ENCODE data around the gene MOGAT3.

MOGAT3 gene

DNA sequence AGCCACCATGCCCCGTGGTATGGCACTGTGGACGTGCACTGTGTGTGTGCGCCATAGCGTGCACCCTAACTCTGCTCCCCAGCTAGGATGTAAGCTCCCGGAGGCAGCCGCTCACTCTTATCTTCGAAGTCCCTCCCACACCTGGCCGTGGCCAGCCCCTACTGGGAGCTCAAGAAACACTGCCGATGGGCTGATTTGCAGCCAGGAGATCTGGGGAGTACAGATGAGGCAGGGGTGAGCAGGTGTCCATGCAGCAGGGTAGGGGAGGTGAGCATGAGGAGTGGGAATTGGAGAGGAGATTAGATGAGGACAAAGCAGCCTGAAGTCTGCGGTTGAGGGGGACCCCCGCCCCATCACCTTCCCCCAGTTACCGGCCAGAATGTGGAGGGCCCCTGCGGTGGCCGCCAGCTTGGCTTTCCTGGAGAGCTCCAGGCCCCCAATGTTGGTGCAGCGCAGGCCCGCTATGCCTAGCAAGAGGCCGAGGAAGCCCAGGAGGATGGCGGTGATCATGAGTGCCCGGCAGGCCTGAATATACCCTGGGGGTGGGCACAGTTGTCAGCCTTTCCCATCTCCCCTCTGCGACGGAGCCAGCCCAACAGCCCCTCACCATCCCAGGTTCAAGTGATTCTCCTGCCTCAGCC, 33.2 kb upstream of the MOGAT3 start:
- no peak for DNase-seq

DNA sequence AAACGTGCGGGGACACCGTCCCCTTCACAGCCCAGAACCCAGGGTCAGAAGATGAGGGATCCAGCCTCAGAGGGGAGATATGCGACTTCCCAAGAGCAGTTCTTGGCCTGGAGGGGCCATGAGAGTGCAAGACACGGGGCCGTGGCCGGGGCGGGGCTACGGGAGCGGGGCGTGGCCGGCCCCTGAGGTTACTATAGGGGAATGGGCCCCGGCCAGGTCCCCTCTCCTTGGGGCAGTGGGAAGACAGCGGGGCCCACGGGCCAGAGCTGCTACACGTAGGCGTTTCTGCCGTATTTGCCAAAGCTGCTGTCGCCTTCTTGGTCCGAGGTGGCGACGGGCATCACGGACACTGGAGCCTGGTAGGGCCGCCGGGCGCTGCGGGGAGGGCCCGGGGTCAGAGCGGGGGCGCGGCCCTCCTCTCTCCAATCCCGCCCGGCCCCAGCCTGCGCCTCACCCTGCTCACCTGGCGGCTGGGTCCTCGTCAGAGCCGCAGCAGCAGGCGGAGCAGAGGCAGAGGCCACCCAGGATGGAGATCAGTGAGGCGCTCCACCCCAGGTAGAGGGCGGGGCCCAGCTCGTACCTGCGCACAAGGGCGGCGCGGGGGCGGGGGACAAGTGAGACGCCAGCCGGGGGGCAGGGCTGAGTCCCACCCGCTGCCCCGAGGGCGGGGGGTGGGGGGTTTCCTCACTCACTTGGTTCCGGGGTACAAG, 31.5 kb upstream of the MOGAT3 start:
- no peak for DNase-seq

- no peak for DNase-seq
Observed at GRCh38 chr7:101231644-101232043, 30.8 kb upstream of the MOGAT3 start.

DNA sequence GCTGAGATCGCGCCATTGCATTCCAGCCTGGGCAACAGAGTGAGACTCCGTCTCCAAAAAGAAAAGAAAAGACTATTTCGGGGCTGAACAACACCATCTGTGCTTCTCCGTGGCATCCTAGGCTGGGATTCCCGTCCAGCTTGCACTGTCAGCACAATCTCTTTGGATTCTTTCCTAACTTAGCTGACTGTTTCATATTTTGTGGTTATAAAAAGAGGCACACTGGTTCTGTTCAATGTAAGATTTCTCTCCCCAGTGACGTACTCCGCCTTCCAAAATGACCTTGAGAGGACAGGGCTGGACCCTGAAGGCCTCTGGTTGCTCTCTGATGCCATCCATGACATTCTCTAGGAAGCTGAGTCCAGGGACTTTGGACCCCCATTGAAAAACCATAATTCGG, 25.9 kb upstream of the MOGAT3 start:
- no peak for DNase-seq

- DNase-seq, result no peak
Observed at GRCh38 chr7:101225650-101226049, 24.8 kb upstream of the MOGAT3 start.

DNA sequence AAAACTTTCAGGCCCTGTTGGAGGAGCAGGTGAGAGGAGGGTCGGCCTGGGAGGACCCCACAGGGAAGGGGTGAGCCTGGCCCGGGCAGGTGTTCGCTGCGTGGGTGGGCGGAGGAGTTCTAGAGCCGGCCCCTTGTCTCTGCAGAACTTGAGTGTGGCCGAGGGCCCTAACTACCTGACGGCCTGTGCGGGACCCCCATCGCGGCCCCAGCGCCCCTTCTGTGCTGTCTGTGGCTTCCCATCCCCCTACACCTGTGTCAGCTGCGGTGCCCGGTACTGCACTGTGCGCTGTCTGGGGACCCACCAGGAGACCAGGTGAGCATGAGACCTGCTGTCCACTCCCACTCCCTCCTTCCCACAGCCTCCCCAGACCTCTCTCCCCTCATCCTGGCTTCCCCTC, 22.7 kb upstream of the MOGAT3 start:
- no peak for DNase-seq

DNA sequence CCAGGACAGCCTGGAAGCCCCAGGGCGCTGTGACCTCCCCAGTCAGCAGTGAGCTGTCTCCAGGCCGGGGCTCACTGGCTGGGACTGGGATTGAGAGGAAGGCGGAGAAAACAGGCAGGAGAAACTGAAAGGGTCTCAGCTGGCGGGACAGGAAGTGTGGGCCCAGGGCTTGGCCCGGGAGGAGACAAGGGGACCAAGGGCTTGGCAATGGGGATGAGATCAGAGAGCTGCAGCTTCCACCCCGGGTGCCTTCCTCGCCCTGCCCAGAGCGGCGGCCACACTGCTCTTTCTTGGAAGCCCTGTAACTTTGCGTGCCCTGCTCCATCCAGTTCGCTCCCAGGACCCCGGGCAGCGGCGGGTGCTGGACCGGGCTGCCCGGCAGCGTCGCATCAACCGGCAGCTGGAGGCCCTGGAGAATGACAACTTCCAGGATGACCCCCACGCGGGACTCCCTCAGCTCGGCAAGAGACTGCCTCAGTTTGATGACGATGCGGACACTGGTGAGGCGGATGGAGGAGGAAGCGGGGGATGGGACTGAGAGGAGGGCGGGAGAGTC, 21.5 kb upstream of the MOGAT3 start:
- DNase-seq, result no peak

DNA sequence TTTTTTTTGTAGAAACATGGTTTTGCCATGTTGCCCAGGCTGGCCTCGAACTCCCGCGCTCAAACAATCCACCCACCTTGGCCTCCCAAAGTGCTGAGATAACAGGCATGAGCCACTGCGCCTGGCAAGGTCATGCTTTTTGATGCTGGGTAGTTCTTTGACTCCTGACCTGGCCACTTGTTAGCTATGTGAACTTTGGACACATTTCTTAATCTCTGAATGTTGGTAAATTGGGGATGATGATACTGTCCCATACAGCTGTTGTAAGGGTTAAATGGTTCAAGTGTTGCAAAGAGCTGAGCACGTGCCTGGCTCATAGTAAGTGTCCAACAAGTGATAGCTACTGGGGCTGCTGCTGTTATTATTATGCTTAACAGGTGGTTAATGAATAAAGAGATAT, 19.5 kb upstream of the MOGAT3 start:
- no peak for DNase-seq

DNA sequence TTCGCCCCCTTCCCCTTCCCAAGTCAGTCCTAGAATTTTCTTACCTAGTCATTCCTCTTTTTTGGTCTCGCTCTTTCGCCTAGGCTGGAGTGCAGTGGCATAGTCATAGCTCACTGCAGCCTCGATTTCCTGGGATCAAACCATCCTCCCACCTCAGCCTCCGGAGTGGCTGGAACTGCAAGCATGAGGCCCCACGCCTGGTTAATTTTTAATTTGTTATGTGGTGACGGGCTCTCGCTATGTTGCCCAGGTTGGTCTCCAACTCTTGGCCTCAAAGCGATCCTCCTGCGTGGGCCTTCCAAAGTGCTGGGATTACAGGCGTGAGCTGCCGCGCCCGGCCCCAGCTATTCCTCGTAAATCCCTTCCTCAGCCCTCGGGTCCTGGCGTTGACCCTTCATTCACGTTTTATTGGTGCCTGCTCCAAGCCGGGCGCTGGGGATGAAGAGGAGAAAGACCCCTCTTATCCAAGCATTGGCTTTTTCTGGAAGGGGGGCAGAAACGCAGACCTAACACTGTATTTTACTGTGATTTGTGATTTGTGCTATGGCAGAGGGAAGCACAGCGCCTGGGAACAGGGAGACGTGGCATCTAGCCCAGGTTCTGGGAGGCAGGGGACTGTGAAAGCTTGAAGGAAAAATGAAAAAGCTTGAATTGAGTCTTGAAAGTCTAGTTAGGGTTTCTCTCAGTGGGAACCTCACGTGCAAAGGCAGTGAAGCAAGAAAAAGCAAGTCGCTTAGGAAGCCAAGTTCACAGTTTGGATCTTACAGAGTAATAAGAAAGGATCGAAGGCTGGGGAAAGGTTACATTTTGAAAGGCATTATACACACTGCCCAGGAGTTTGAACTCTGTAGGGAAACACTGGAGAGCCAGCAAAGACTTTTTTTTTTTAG, 17.6 kb upstream of the MOGAT3 start:
- no peak for DNase-seq

- peak; percentile 80 to 96 (median 95) for DNase-seq
Observed at GRCh38 chr7:101217388-101218235, 16.8 kb upstream of the MOGAT3 start, which contains the start of the genes PLOD3 and ZNHIT1. TSS of gene PLOD3 (minus strand) at chr7:101217581. CDS start at chr7:101217274, 307 bp downstream. TSS of gene ZNHIT1 (plus strand) at chr7:101218165. CDS start at chr7:101218196, 31 bp downstream.

GRCh38 chr7:101216860-101217387, 16.1 kb upstream of the MOGAT3 start:
- DNase-seq, result no peak

- no peak for DNase-seq
Observed at GRCh38 chr7:101216001-101216859, 15.4 kb upstream of the MOGAT3 start.

DNA sequence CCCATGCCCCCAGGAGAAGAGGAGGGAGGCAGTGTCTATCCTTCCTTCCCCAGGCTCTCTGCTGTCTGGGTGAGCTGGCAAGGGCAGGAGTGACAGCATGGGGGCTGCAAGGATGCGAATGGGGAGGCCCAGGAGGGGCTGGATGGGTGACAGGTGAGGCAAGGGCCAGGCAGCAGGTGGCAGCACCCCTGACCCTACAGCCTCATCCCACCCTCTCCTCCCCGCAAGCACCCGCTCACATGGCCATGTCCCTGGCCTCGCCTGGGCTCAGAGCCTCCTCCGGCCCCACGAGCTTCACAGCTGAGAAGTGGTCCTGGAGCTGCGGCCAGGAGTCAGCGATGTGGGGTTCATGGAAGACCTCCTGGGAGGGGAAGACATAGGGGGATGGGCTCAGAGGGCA, 11.2 kb upstream of the MOGAT3 start:
- no peak for DNase-seq

DNA sequence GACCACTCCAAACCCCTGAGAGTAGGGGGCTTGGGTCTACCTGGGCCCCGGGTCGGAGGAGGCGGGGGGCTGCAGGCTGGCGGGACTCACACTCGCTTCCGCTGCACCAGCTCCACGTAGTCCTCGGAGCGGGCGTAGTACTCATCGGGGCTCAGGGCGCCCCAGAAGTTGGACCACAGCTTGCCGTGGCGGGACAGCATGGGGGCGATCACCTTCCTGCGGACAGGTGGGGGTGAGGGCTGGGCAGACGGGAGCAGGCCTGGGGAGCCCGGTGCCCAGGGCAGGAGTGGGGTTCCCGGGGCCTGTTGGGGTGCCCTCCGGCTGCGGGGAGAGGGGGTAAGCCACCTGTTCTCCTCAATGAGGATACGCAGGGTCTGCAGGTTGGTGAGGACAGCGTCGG, 10.7 kb upstream of the MOGAT3 start:
- no peak for DNase-seq

DNA sequence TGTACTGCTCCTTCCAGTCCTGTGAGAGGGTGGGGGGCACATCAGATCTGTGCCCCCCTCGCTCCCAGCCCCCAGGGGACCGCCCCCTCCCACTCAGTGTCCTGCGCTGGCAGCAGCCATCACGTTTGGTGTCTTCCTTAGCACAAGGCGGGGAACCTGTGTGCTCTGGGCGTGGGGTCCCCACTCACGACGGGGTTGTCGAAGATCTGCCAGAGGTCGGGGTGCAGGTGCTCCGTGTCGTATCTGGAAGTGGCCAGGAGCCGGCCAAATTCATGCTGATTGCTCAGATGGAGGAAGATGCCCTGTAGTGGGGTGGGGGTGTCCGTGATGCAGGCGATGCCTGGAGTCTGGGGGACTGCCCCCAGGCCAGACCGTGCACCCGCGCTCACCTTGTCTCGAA, 9.3 kb upstream of the MOGAT3 start:
- DNase-seq, result no peak

- DNase-seq, result no peak
Observed at GRCh38 chr7:101208794-101209193, 8.0 kb upstream of the MOGAT3 start.

DNA sequence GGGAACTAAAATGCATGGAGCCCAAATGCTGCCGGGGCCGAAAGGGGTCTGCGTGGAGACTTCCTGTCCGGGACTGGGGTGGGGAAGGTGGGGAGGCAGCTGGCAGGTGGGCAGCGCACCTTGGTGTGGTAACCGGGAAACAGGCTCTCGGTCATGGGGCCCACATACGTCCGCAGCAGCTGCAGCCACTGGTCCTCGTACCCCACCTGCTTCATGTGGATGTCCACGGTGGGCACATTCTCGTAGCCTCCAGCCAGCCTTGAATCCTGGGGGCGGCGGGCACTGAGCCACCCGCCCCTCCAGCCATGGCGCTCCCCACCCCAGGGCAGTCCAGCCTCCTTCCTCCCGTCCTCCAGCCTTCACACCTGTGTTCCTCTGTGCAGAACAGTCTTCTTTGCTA, 6.6 kb upstream of the MOGAT3 start:
- DNase-seq, result no peak

DNA sequence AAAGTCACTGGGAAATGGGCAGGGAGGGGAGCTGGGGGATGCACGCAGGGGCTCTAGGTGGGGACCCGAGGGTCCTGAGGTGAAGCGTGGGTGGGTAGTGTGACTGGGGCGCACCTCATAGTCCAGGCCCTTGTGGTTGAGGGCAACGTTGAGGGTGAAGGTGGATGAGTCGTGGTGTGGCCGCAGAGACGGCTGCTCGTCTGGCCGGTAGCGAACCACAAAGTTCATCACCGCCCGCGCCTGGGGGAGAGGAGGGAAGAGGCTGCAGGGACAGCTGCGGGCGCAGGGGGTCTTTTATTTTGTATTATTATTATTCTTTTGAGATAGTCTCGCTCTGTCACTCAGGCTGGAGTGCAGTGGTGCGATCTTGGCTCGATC, 5.8 kb upstream of the MOGAT3 start:
- no peak for DNase-seq

GRCh38 chr7:101205901-101206664, 5.2 kb upstream of the MOGAT3 start:
- no peak for DNase-seq

Measured in stimulated activated naive CD4-positive, alpha-beta T cell (primary cell).